Left ventricle myocardium inferior (tissue), 1 donor: ENCODE results near the gene OR52E6. TPM values are rescaled to one million over a fixed set of nuclear protein-coding genes. Genes with fewer than 3 reads are reported as not detected.

ENCODE experiments used
- DNase-seq: peaks from one replicate; pipeline ENCODE4 v3.0.0-alpha.2; 2020
- H3K27ac ChIP-seq: fragments of 200-600 bp; replicated peaks from 2 replicates; pipeline ENCODE4 v1.8.0; 2021
- H3K27me3 ChIP-seq: fragments of 200-600 bp; 2 replicates; pipeline ENCODE4 v1.8.0; 2021; ENCODE audit warnings: low read depth
- H3K36me3 ChIP-seq: fragments of 200-600 bp; 2 replicates; pipeline ENCODE4 v1.8.0; 2021
- H3K4me1 ChIP-seq: fragments of 200-600 bp; 2 replicates; pipeline ENCODE4 v1.8.0; 2021
- H3K4me3 ChIP-seq: fragments of 200-600 bp; 2 replicates; pipeline ENCODE4 v1.8.0; 2021; ENCODE audit warnings: mild to moderate bottlenecking, moderate library complexity
- H3K9me3 ChIP-seq: fragments of 200-600 bp; replicated peaks from 2 replicates; pipeline ENCODE4 v1.8.0; 2021
- intact Hi-C: fragments of 100-400 bp; cut with micrococcal nuclease; formaldehyde crosslinking; loops from one replicate; pipeline ENCODE4 v1.11.0; 2022
- total RNA-seq: library from RNA; stranded (reverse); fragmentation: NEBNext Ultra II Directional; extraction: Animal tissue kit (Norgen Biotek cat#: 25700); gene quantifications from one replicate; pipeline ENCODE4 v1.2.1, GENCODE V29; 2021
- TF ChIP-seq, protein P1 (sequence below): fragments of 200-600 bp; IDR thresholded peaks from 2 replicates; pipeline ENCODE4 v1.8.0; 2021; ENCODE audit warnings: antibody characterized with exemption, mild to moderate bottlenecking, borderline replicate concordance
- donor health status: DM: no; HTN: yes; CAD: no; lungs with severe emphysema.

The OR52E6 gene
- total RNA-seq, 1 donor from 2014 or later: not detected

DNA sequence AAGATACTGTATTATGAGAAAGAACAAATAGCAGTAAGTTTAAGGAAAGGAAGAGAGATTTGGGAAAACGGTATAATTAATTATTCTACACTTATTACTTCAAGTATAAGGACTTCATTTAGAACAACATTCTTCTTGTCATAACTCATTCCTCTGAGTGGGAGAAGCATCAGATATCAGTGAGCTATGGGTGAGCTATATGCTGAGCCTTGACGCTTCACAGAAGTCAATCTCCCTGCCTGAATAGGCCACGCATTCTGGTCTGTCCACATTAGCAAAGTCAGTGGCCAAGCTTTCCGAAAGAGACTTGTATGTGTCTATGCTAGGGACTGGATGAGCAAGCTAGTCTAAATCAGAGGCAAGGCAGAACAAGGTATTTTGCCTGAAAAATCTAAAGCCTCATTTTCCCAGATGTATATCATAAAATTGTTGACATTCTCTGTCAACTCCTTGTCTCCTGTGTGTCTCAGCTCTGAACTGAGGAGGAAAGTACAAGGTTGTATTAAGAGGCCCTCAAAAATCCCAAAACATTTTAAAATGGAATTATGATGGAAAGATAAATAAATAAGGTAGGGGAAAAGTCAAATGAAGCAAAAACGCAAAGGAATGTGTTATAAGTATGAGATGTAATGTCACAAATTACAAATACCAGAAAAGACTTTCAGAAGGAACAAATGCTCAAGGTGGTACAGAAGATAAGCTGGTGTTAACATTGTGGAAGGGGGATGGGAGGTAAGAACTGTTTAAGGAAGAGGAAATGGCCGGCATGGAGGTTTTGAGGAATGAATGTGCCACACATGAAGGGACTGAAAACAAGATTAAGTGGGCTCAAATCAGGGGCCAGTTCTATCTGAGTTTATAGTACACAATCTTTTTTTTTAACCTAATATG, 31.5 kb downstream of the OR52E6 start:
- Histone ChIP-seq H3K36me3 (no peaks in the 10 kb centered on the region), H3K4me3 (no peak overlapping the region), H3K9me3 (no peaks in the 10 kb centered on the region), H3K27me3 (peaks cover 8% of the 10 kb centered on the region), H3K27ac (no peak overlapping the region), H3K4me1 (peaks cover 12% of the 10 kb centered on the region)
- TF ChIP-seq, protein P1, sequence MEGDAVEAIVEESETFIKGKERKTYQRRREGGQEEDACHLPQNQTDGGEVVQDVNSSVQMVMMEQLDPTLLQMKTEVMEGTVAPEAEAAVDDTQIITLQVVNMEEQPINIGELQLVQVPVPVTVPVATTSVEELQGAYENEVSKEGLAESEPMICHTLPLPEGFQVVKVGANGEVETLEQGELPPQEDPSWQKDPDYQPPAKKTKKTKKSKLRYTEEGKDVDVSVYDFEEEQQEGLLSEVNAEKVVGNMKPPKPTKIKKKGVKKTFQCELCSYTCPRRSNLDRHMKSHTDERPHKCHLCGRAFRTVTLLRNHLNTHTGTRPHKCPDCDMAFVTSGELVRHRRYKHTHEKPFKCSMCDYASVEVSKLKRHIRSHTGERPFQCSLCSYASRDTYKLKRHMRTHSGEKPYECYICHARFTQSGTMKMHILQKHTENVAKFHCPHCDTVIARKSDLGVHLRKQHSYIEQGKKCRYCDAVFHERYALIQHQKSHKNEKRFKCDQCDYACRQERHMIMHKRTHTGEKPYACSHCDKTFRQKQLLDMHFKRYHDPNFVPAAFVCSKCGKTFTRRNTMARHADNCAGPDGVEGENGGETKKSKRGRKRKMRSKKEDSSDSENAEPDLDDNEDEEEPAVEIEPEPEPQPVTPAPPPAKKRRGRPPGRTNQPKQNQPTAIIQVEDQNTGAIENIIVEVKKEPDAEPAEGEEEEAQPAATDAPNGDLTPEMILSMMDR: no peak
- no peak for DNase-seq
- intact Hi-C loops: loop anchor here (5.0 kb wide), 1 partner anchor 338 kb away; no protein-coding TSS in a partner anchor

DNA sequence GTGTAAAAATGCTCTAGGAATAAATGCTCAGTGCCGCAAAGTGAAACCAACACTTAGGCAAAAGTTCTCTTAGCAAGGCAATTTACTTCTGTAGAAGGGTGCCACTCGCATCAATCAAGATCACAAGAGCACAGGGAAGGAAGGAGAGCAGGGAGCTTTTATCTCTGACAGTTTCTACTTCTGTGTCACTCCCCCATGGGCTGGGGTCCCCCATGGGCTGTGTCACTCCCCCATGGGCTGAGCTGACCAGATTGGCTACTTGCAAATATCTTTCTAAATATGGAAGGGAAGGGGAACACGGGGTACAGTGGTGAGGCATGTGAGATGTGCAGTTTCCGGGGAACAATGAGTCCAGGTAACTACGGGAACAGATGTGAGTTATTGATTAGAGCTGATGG, 32.6 kb downstream of the OR52E6 start:
- Histone ChIP-seq H3K36me3 (no peaks in the 10 kb centered on the region), H3K9me3 (peaks cover 2% of the 10 kb centered on the region), H3K27ac (no peak overlapping the region), H3K27me3 (peaks cover 8% of the 10 kb centered on the region), H3K4me1 (peaks cover 12% of the 10 kb centered on the region), H3K4me3 (peak overlapping the region; percentile 67)
- DNase-seq: no peak
- TF ChIP-seq, protein P1: no peak
- intact Hi-C loops: loop anchor here (5.0 kb wide), 1 partner anchor 337 kb away; no protein-coding TSS in a partner anchor

DNA sequence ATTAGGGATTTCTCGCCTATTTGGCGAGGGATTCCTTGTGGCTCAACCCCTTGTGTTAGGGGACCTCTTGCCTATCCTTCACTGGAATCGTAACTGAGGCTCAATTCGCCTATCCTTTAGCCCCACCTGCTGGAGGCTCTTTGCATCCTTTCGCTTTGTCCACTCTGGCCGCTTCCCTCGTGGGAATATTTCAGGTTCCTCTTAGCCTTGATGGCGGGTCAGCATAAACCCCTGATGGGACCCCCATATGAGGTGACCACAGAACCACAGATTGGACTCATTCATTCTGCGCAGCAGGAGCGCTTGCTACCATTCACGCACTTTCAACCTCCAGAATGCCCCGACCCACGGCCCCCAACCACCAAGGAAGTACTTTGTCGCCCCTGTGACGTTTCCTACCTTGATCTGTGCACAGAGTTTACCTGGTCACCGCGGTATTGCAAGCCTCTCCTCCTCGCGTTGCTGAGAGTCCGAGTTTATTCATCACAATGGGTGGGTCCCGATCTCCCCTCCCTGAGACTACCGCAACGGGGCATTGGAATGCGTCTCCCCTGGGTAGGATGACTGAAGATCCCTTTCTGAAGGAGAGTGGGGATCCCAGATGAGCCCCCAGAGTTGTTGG, 33.1 kb downstream of the OR52E6 start, which contains the start of gene OR52N2:
TSS of gene OR52N2 (plus strand) at position 425 of the 622 bp plus-strand sequence. CDS start 11,412 bp downstream, outside the sequence.
- Histone ChIP-seq H3K4me3 (peak within 1 kb of the TSS; percentile 67), H3K36me3 (no peaks in the 10 kb centered on the region), H3K9me3 (peaks cover 7% of the 10 kb centered on the region), H3K27me3 (peaks cover 8% of the 10 kb centered on the region), H3K4me1 (peaks cover 12% of the 10 kb centered on the region), H3K27ac (no peak within 1 kb of the TSS)
- TF ChIP-seq, protein P1: peak; percentile 84
- intact Hi-C loops: loop anchor here (5.0 kb wide), 1 partner anchor 336 kb away; no protein-coding TSS in a partner anchor
- peak; percentile 54 for DNase-seq

- TF ChIP-seq, protein P1: no peak
- Histone ChIP-seq H3K4me3 (no peak overlapping the region), H3K4me1 (peaks cover 12% of the 10 kb centered on the region), H3K36me3 (no peaks in the 10 kb centered on the region), H3K27ac (no peak overlapping the region), H3K27me3 (peaks cover 8% of the 10 kb centered on the region), H3K9me3 (peaks cover 10% of the 10 kb centered on the region)
- no peak for DNase-seq
- intact Hi-C loops: loop anchor here (5.0 kb wide), 1 partner anchor 335 kb away; no protein-coding TSS in a partner anchor
Observed at GRCh38 chr11:5807580-5807979, 34.1 kb downstream of the OR52E6 start.

DNA sequence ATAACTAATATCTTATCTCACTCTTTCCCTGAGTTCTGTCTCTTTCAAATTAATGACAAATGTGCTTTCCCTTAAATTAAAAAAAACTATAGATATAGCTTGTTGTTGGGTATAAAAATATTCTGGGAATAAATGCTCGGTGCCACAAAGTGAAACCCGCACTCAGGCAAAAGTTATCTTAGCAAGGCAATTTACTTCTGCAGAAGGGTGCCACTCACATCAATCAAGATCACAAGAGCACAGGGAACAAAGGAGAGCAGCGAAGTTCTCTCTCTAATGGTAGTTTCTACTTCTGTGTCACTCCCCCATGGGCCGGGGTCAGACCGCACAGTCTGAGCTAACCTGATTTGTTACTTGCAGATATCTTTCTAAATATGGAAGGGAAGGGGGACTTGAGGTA, 37.7 kb downstream of the OR52E6 start:
- Histone ChIP-seq H3K4me1 (peaks cover 9% of the 10 kb centered on the region), H3K9me3 (peaks cover 10% of the 10 kb centered on the region), H3K27me3 (peaks cover 5% of the 10 kb centered on the region), H3K4me3 (no peak overlapping the region), H3K27ac (no peak overlapping the region), H3K36me3 (no peaks in the 10 kb centered on the region)
- TF ChIP-seq, protein P1: no peak
- intact Hi-C loops: no loop called here
- no peak for DNase-seq
